Measurements from ENCODE around the gene TNS3.

DNA sequence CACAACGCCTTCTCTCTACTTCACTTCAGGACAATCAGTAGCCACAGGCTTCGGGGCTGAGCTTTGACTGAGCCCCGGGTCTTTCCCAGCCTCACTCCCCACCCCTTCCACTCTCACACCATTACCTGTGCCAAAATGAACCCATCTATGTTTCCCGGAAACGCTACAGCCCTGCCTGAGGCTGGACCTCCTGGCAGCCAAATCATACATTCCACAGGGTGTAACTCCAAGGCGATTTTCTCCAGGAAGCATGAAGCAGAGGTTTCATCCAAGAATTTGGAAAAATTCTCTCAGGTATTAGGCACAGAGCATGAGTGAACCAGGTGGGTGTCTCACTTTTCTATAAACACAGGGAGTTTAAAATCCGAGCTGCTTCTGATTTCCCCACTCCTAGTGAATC is 286.3 kb downstream of the TNS3 start:
- TF ChIP-seq, protein P1, sequence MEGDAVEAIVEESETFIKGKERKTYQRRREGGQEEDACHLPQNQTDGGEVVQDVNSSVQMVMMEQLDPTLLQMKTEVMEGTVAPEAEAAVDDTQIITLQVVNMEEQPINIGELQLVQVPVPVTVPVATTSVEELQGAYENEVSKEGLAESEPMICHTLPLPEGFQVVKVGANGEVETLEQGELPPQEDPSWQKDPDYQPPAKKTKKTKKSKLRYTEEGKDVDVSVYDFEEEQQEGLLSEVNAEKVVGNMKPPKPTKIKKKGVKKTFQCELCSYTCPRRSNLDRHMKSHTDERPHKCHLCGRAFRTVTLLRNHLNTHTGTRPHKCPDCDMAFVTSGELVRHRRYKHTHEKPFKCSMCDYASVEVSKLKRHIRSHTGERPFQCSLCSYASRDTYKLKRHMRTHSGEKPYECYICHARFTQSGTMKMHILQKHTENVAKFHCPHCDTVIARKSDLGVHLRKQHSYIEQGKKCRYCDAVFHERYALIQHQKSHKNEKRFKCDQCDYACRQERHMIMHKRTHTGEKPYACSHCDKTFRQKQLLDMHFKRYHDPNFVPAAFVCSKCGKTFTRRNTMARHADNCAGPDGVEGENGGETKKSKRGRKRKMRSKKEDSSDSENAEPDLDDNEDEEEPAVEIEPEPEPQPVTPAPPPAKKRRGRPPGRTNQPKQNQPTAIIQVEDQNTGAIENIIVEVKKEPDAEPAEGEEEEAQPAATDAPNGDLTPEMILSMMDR (IDR thresholded peaks at IDR 0.05; ENCODE audit: low read depth, low read length) = no peak
- no peak for TF ChIP-seq POLR2A (IDR thresholded peaks at IDR 0.05; ENCODE audit: extremely low read depth, insufficient read length)
- TF ChIP-seq, protein P2, sequence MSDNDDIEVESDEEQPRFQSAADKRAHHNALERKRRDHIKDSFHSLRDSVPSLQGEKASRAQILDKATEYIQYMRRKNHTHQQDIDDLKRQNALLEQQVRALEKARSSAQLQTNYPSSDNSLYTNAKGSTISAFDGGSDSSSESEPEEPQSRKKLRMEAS (IDR thresholded peaks at IDR 0.05; ENCODE audit: low read depth, low read length) = no peak
